ENCODE data around the gene NEIL3. TPM values are rescaled to one million over a fixed set of nuclear protein-coding genes. Genes with fewer than 3 reads are reported as not detected.

Gene NEIL3
- total and polyA plus RNA-seq, 9 of the 15 experiments (the other 6 are each of a cell fraction or from before 2014, with no cell fraction given), result 2.7 to 23.3 (median 12.9) TPM

DNA sequence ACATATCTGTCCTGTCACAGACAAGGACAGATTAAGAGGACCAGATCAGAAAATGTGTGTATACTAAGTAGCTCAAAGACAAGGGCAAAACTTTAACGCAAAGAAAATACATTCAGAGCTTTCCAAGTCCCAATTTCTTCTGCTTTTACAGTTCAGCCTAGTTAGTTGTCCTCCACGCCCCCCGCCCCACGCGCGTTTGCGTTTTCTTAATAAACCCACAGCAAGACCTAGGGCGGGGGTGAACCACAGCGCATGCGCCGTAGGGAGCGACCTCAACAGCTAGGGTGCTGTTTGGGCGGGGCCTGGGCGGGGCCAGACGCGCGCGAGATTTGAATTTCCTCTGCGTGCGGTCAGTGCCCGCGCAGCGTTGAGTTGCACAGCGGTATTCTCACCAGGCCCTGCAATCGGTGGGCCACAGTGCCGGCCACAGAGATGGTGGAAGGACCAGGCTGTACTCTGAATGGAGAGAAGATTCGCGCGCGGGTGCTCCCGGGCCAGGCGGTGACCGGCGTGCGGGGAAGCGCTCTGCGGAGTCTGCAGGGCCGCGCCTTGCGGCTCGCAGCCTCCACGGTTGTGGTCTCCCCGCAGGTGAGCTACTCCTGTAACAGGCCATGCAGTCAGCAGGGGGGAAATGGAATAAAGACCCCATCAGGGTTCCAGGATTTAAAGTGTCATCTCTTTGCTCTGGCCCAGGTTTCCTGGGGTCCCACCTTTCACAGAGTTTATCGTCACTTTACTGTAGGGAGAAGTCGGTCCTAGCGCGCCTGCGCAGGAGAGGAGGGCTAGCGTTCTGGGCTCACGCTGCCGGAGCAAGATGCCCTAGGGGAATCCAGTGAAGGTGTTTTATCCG lies at the start of gene NEIL3 (continued):
- TF ChIP-seq HDAC6 (IDR thresholded peaks at IDR 0.05; ENCODE audit: low read depth, low read length) (no peak), ZNF217 (CRISPR knock-in tag; IDR thresholded peaks at IDR 0.05) (no peak), ZNF764 (CRISPR knock-in tag; IDR thresholded peaks at IDR 0.05; ENCODE audit: low read depth) (no peak), STAT5A (IDR thresholded peaks at IDR 0.05; ENCODE audit: borderline replicate concordance, low read length) (no peak), ZNF583 (CRISPR knock-in tag; IDR thresholded peaks at IDR 0.05) (no peak), RBM25 (IDR thresholded peaks at IDR 0.05; ENCODE audit: low read depth, low read length, severe bottlenecking) (no peak), DDX20 (tag; IDR thresholded peaks at IDR 0.05; ENCODE audit: low read depth) (no peak), ZNF717 (CRISPR knock-in tag; IDR thresholded peaks at IDR 0.05) (no peak), NFE2 (IDR thresholded peaks at IDR 0.05; ENCODE audit: low read depth) (no peak), RHOXF2B (CRISPR knock-in tag; conservative IDR thresholded peaks at IDR 0.05) (no peak), ZNF12 (CRISPR knock-in tag; IDR thresholded peaks at IDR 0.05) (0 out of 2 replicates have a peak, but pooled peaks have one; percentile 24), POLR2A (conservative IDR thresholded peaks at IDR 0.05) (peak; percentile 93), ZNF766 (CRISPR knock-in tag; conservative IDR thresholded peaks at IDR 0.05) (peak; percentile 86), SRSF9 (IDR thresholded peaks at IDR 0.05; ENCODE audit: borderline replicate concordance, low read depth, low read length) (no peak), SMARCA4 (IDR thresholded peaks at IDR 0.05) (no peak), TAL1 (IDR thresholded peaks at IDR 0.05) (no peak), KDM4B (IDR thresholded peaks at IDR 0.05; ENCODE audit: borderline replicate concordance in 2 of 2, low read depth in 1 of 2) (peak in 1 of 2 experiments; percentile 71; a peak in 1 of 4 replicates), ETV6 (IDR thresholded peaks at IDR 0.05; ENCODE audit: borderline replicate concordance in 1 of 2, low read depth in 2 of 2, low read length in 1 of 2) (no peak), ETV6 (CRISPR knock-in tag; IDR thresholded peaks at IDR 0.05; ENCODE audit: borderline replicate concordance) (no peak), ZKSCAN1 (IDR thresholded peaks at IDR 0.05; ENCODE audit: low read depth, low read length) (peak; percentile 60; the same call in 1 of the 2 replicates), HOXB6 (CRISPR knock-in tag; IDR thresholded peaks at IDR 0.05; ENCODE audit: borderline replicate concordance) (no peak), KLF10 (CRISPR knock-in tag; IDR thresholded peaks at IDR 0.05) (no peak), NFATC3 (IDR thresholded peaks at IDR 0.05) (no peak)
- TF ChIP-seq, protein P1, sequence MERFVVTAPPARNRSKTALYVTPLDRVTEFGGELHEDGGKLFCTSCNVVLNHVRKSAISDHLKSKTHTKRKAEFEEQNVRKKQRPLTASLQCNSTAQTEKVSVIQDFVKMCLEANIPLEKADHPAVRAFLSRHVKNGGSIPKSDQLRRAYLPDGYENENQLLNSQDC (CRISPR knock-in tag; IDR thresholded peaks at IDR 0.05), result no peak
- TF ChIP-seq, protein P2, sequence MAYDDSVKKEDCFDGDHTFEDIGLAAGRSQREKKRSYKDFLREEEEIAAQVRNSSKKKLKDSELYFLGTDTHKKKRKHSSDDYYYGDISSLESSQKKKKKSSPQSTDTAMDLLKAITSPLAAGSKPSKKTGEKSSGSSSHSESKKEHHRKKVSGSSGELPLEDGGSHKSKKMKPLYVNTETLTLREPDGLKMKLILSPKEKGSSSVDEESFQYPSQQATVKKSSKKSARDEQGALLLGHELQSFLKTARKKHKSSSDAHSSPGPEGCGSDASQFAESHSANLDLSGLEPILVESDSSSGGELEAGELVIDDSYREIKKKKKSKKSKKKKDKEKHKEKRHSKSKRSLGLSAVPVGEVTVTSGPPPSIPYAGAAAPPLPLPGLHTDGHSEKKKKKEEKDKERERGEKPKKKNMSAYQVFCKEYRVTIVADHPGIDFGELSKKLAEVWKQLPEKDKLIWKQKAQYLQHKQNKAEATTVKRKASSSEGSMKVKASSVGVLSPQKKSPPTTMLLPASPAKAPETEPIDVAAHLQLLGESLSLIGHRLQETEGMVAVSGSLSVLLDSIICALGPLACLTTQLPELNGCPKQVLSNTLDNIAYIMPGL (CRISPR knock-in tag; IDR thresholded peaks at IDR 0.05), result no peak
- TF ChIP-seq, protein P3, sequence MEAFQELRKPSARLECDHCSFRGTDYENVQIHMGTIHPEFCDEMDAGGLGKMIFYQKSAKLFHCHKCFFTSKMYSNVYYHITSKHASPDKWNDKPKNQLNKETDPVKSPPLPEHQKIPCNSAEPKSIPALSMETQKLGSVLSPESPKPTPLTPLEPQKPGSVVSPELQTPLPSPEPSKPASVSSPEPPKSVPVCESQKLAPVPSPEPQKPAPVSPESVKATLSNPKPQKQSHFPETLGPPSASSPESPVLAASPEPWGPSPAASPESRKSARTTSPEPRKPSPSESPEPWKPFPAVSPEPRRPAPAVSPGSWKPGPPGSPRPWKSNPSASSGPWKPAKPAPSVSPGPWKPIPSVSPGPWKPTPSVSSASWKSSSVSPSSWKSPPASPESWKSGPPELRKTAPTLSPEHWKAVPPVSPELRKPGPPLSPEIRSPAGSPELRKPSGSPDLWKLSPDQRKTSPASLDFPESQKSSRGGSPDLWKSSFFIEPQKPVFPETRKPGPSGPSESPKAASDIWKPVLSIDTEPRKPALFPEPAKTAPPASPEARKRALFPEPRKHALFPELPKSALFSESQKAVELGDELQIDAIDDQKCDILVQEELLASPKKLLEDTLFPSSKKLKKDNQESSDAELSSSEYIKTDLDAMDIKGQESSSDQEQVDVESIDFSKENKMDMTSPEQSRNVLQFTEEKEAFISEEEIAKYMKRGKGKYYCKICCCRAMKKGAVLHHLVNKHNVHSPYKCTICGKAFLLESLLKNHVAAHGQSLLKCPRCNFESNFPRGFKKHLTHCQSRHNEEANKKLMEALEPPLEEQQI (IDR thresholded peaks at IDR 0.05), result no peak
